Dermis lymphatic vessel endothelial cell (primary cell): ENCODE results near the gene SPATA1. TPM values are rescaled to one million over a fixed set of nuclear protein-coding genes. Genes with fewer than 3 reads are reported as not detected.

Source experiments
- total RNA-seq: library from RNA; depleted of rRNA; stranded (reverse); fragments of >200 nt; gene quantifications from 2 replicates; pipeline ENCODE4 v1.2.1, GENCODE V29; 2014

The SPATA1 gene, protein sequence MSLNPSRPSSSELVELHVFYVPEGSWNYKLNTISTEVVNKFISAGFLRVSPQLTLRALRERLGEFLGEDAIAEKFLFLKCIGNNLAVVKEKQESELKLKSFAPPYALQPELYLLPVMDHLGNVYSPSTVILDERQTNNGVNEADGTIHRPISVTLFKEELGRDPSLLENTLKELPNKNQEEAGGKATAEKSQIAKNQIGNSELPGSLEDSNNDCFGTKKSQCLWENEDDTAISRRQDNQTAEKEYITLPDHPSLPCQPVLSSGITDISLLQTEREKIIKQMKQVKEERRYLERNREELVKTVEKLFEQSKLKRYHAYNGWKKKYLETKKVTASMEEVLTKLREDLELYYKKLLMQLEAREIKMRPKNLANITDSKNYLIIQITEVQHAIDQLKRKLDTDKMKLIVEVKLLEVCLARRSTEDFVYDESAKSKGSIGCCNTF
- total RNA-seq = 0.86 and 1.2 TPM in 2 replicates

DNA sequence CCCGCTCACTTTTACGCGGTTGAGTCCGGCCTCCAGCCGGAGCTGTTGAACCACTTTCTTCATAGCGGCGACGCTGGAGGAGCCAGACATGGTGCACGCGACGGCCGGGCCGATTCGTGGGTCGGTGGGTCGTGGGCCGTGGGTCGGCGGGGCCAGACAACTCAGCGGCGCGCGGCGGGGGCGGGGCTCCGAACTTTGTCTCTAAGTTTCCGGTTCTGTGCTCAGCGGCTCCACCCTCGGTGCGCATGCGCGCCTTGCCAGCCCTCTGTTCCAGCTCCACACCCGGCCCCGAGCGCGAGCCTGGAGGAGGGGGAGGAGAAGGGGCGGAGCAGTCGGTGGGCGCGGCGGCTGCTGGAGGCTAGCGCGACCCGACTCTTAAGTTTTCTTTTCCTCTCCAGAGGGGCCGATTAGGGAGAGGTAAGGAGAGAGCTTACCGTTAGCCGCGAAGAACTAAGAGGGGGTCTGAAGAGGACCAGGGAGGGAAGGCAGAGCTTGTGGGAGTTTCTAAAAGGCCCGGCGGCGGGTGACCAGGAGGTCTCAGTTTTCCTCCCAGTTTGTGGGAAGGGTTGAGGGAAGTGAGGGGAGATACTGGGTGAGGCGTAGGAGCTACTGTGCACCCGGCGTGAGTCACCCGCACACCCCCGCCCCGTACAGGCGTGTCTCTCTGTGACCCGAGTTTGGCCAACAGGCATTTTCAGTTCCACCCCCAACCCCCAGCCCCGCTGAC, at the start of gene SPATA1, which contains the start of gene GNG5:
Gene SPATA1 (plus strand): TSS at position 385 of the 727 bp plus-strand sequence. CDS start 9,974 bp downstream, outside the sequence.
Gene GNG5 (minus strand): TSS at position 580 of the 727 bp plus-strand sequence. CDS start 490 bp downstream, at position 90.

DNA sequence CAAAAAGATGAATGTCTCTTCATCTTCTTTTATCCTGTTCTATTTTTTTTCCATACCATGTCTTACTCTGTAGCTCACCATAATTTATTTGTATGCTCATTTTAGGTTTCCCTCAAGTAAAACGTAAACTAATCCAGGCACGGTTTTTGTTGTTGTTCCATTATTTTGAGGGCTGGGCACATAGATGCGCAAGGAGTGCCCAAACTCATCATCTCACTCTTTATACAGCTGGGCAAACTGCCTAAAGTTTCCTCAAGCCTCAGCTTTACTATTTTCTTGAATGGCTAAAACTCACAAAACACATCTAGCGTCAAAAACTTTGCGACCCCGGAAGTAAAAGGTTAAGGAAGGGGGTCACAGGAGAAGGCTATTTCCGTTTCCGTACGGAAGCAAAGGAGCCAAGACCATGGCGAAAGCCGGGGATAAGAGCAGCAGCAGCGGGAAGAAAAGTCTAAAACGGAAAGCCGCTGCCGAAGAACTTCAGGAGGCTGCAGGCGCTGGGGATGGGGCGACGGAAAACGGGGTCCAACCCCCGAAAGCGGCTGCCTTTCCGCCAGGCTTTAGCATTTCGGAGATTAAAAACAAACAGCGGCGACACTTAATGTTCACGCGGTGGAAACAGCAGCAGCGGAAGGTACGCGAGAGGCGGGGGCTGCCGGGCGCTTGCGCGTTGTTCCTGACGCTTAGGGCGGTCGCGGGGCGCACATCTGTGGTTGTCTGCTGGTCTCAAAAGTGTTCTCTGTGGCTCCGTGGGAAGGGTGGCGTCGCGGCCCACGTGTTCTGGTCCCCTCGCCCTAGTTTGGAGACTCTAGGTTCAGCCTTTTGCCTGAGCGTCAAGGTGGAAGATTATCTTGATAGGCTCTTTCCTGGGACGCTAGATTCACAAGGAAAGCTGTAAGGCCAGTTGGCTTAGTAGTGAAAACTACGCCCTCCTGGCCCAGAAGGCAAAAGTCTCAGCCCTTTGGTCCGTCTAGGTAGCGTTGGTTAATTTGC, 27.0 kb upstream of the SPATA1 start, which contains the start of gene RPF1:
Gene RPF1 (plus strand): TSS at position 391 of the 993 bp plus-strand sequence. CDS start 16 bp downstream, at position 407.

GRCh38 chr1:84573967-84574842, 68.0 kb downstream of the SPATA1 start, which contains the start of gene CTBS:
Gene CTBS (minus strand): TSS chr1:84574440. CDS start chr1:84574415, 25 bp downstream.

Other genes starting within 250 kb of the SPATA1 start
- gene SAMD13, start 204.7 kb upstream of the SPATA1 start, total RNA-seq = 0.43 and 1.0 TPM in 2 replicates
- gene DNASE2B, start 107.9 kb upstream of the SPATA1 start, total RNA-seq = not detected in 2 replicates
- 19.7 and 27.2 TPM in 2 replicates for gene RPF1, start 27.1 kb upstream of the SPATA1 start, total RNA-seq
- 7.9 and 10.9 TPM in 2 replicates for gene GNG5, start 195 bp downstream of the SPATA1 start, total RNA-seq
- gene CTBS, start 68.1 kb downstream of the SPATA1 start, total RNA-seq = 5.5 and 7.9 TPM in 2 replicates
- gene SSX2IP, start 184.1 kb downstream of the SPATA1 start, total RNA-seq = 0.98 and 1.6 TPM in 2 replicates